Thoracic aorta (tissue), 2 donors: ENCODE data around the gene RBP7. TPM values are rescaled to one million over a fixed set of nuclear protein-coding genes. Genes with fewer than 3 reads are reported as not detected.

Experiments used
- ATAC-seq: fragments of 150-250 bp; one replicate; pipeline ENCODE4 v1.8.0; 2017; ENCODE audit warnings: low read depth; ENCODE audit not compliant: insufficient number of reproducible peaks, low FRiP score
- DNase-seq: peaks from one replicate; pipeline ENCODE4 v3.0.0-alpha.2; 2020; ENCODE audit warnings: low spot score
- H3K27ac ChIP-seq, 2 donors: fragments of 200-600 bp; sonication (generic); 1 replicate in 1 of 2; 2 replicates in 1 of 2; pipeline ENCODE4 v1.5.1; 2016; ENCODE audit warnings: mild to moderate bottlenecking in 2 of 2, moderate library complexity in 2 of 2
- H3K27me3 ChIP-seq: fragments of 200-600 bp; sonication (generic); replicated peaks from 2 replicates; pipeline ENCODE4 v1.6.0; 2016; ENCODE audit warnings: mild to moderate bottlenecking; ENCODE audit not compliant: insufficient read depth
- H3K36me3 ChIP-seq: fragments of 200-600 bp; sonication (generic); one replicate; pipeline ENCODE4 v1.5.1; 2016
- H3K4me1 ChIP-seq, 2 donors: fragments of 200-600 bp; sonication (generic); 1 replicate in 1 of 2; 2 replicates in 1 of 2; pipeline versions ENCODE4 v1.5.1 to v1.6.0; 2016; ENCODE audit warnings: low read depth in 2 of 2, mild to moderate bottlenecking in 1 of 2; ENCODE audit not compliant: control insufficient read depth in 1 of 2
- H3K4me3 ChIP-seq: fragments of 200-600 bp; sonication (generic); 2 replicates; pipeline ENCODE4 v1.5.1; 2016; ENCODE audit warnings: mild to moderate bottlenecking
- H3K9me3 ChIP-seq: fragments of 200-600 bp; sonication (generic); 2 replicates; pipeline ENCODE4 v1.5.1; 2016
- CTCF ChIP-seq: fragments of 200-600 bp; sonication (generic); IDR thresholded peaks from one replicate; pipeline ENCODE4 v1.5.1; 2019; ENCODE audit warnings: antibody characterized with exemption
- total RNA-seq, 2 donors: library from RNA; depleted of rRNA; stranded (reverse); fragments of >200 nt; gene quantifications; one replicate each; pipeline versions ENCODE4 v1.1.0 to v1.2.3, GENCODE V29; 2016

Gene RBP7
- total RNA-seq, 2 donors from 2014 or later, result 2.2 to 24.1 TPM

GRCh38 chr1:10054465-10054864 is 57.4 kb downstream of the RBP7 start:
- TF ChIP-seq CTCF, result no peak
- Histone ChIP-seq H3K27ac (no peak overlapping the region), H3K4me1 (peaks cover 25 to 49% of the 10 kb centered on the region in 2 donors), H3K4me3 (no peak overlapping the region), H3K36me3 (peaks cover 3% of the 10 kb centered on the region), H3K9me3 (no peaks in the 10 kb centered on the region), H3K27me3 (no peaks in the 10 kb centered on the region)
- ATAC-seq (no peak), DNase-seq (no peak)

DNA sequence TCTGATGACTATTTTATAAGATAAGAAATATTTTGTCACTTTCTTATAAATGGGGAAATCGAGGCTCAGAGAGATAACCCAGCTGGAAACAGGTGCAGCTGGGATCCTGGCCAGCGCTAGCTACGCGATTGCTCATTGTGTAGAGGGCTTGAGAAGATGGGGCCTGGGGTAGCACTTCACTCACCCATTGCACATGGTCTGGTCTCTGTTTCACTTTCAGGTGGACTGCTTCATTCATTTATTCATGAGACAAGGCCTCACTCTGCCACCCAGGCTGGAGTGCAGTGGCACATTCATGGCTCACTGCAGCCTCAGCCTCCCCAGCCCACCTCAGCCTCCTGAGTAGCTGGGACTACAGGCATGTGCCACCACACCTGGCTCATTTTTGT is 59.6 kb downstream of the RBP7 start:
- H3K9me3 ChIP-seq, result no peaks in the 10 kb centered on the region
- peaks cover 36 to 49% of the 10 kb centered on the region in 2 donors for H3K4me1 ChIP-seq
- H3K27ac ChIP-seq, result peak overlapping the region; percentile 11 to 83
- H3K4me3 ChIP-seq, result no peak overlapping the region
- H3K36me3 ChIP-seq, result peaks cover 3% of the 10 kb centered on the region
- no peaks in the 10 kb centered on the region for H3K27me3 ChIP-seq
- DNase-seq (no peak), ATAC-seq (no peak)
- TF ChIP-seq CTCF, result no peak

DNA sequence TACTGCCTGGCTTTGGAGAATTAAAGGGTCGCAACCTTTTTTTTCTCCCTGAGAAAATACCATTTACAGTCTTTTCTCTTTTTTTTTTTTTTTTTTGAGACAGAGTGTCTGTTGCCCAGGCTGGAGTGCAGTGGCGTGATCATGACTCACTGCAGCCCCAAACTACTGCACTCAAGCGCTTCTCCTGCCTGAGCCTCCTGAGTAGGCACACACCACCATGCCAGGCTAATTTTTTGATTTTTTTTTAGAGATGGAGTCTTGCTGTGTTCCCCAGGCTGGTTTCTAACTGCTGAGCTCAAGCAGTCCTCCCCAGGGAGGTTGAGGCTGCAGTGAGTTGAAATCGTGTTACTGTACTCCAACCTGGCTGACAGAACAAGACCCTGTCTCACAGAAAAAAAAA is 60.3 kb downstream of the RBP7 start:
- no peaks in the 10 kb centered on the region for H3K9me3 ChIP-seq
- H3K27ac ChIP-seq, result peak overlapping the region; percentile 55 to 83
- H3K4me3 ChIP-seq, result no peak overlapping the region
- H3K4me1 ChIP-seq, result peaks cover 36 to 49% of the 10 kb centered on the region in 2 donors
- peaks cover 3% of the 10 kb centered on the region for H3K36me3 ChIP-seq
- TF ChIP-seq CTCF, result no peak
- no peak for DNase-seq
- no peak for ATAC-seq
- no peaks in the 10 kb centered on the region for H3K27me3 ChIP-seq

DNA sequence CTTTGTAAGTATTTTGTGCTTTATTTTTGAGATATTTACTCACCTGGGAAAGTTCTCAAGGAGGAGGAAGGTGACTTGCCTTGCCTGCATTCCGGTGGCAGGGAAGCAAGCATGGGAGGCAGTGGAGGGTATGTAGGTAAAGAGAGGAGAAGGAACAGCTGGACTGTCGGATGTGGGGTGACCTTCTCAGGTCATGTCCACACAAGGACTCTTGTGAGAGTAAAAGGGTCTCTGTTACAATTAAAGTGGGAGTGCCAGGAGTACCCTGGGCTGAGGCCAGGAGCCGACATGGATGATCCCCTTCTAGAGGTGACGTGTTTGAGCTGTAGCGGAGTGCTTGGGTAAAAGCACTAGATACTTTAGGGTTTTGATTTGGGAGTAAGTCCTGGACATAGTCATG is 60.8 kb downstream of the RBP7 start:
- no peak for ATAC-seq
- no peak for DNase-seq
- peaks cover 36 to 49% of the 10 kb centered on the region in 2 donors for H3K4me1 ChIP-seq
- H3K36me3 ChIP-seq, result peaks cover 3% of the 10 kb centered on the region
- no peaks in the 10 kb centered on the region for H3K27me3 ChIP-seq
- no peak for TF ChIP-seq CTCF
- H3K27ac ChIP-seq, result peak overlapping the region; percentile 55 to 83
- H3K9me3 ChIP-seq, result no peaks in the 10 kb centered on the region
- H3K4me3 ChIP-seq, result no peak overlapping the region

GRCh38 chr1:10059342-10059718 is 62.3 kb downstream of the RBP7 start:
- no peak for TF ChIP-seq CTCF
- ATAC-seq (no peak), DNase-seq (no peak)
- Histone ChIP-seq H3K4me1 (peaks cover 36 to 55% of the 10 kb centered on the region in 2 donors), H3K36me3 (peaks cover 3% of the 10 kb centered on the region), H3K27ac (peak overlapping the region in 1 of 2 donors; percentile 83), H3K27me3 (no peaks in the 10 kb centered on the region), H3K4me3 (no peak overlapping the region), H3K9me3 (no peaks in the 10 kb centered on the region)
